ENCODE data around the gene COL18A1. TPM values are rescaled to one million over a fixed set of nuclear protein-coding genes. Genes with fewer than 3 reads are reported as not detected.

COL18A1 gene
- polyA plus RNA-seq, 1 of the 3 experiments (the other 2 are of a cell fraction): 118 TPM

GRCh38 chr21:45548711-45549491 lies 143.9 kb downstream of the COL18A1 start:
- H3K9me3 ChIP-seq: no peaks in the 10 kb centered on the region
- ChIA-PET POLR2A (no interaction called here), CTCF (interaction anchor here (3.1 kb wide), 1 partner anchor 272 kb away, joined by 14 read pairs; no protein-coding TSS in a partner anchor)
- no peaks in the 10 kb centered on the region; a peak in 1 of 4 replicates for H3K4me1 ChIP-seq (ENCODE audit: control insufficient read depth in 1 of 2, insufficient read depth in 2 of 2, low read depth in 1 of 2, low read length in 1 of 2)
- H3K79me2 ChIP-seq (ENCODE audit: insufficient read depth): no peaks in the 10 kb centered on the region
- H3K4me3 ChIP-seq (ENCODE audit: low read depth in 2 of 2, low read length in 1 of 2): no peak overlapping the region
- H3K27me3 ChIP-seq (ENCODE audit: insufficient read depth): no peaks in the 10 kb centered on the region
- H3F3A ChIP-seq (replicated peaks; ENCODE audit: insufficient read depth): no peaks in the 10 kb centered on the region
- WGBS (ENCODE audit: low lambda C conversion rate): 73% methylated on average over 9 of the region's 9 CpGs
- no peak for DNase-seq
- no peak overlapping the region for H2AFZ ChIP-seq (ENCODE audit: low read depth)
- H3K9me2 ChIP-seq: no peaks in the 10 kb centered on the region
- H4K20me1 ChIP-seq (ENCODE audit: insufficient read depth): no peaks in the 10 kb centered on the region
- no peak overlapping the region for H3K27ac ChIP-seq (ENCODE audit: low read depth in 2 of 2, low read length in 1 of 2)
- H3K4me2 ChIP-seq: no peak overlapping the region
- TF ChIP-seq GABPA (IDR thresholded peaks at IDR 0.05; ENCODE audit: low read depth): no peak
- TF ChIP-seq POLR2AphosphoS5 (IDR thresholded peaks at IDR 0.05; ENCODE audit: low read depth, low read length): no peak
- TF ChIP-seq GATA2 (CRISPR knock-in tag; IDR thresholded peaks at IDR 0.05): no peak
- TF ChIP-seq ELF1 (IDR thresholded peaks at IDR 0.05): no peak
- TF ChIP-seq, protein P1, sequence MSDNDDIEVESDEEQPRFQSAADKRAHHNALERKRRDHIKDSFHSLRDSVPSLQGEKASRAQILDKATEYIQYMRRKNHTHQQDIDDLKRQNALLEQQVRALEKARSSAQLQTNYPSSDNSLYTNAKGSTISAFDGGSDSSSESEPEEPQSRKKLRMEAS (IDR thresholded peaks at IDR 0.05; ENCODE audit: low read depth): no peak
- TF ChIP-seq, protein P2, sequence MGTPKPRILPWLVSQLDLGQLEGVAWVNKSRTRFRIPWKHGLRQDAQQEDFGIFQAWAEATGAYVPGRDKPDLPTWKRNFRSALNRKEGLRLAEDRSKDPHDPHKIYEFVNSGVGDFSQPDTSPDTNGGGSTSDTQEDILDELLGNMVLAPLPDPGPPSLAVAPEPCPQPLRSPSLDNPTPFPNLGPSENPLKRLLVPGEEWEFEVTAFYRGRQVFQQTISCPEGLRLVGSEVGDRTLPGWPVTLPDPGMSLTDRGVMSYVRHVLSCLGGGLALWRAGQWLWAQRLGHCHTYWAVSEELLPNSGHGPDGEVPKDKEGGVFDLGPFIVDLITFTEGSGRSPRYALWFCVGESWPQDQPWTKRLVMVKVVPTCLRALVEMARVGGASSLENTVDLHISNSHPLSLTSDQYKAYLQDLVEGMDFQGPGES (IDR thresholded peaks at IDR 0.05; ENCODE audit: low read depth, low read length): no peak
- no peak overlapping the region for H3K9ac ChIP-seq
- H3K36me3 ChIP-seq (replicated peaks in 1 of 2; ENCODE audit: control insufficient read depth in 1 of 2, insufficient read depth in 2 of 2, low read length in 1 of 2): no peaks in the 10 kb centered on the region

- H3K4me1 ChIP-seq (ENCODE audit: control insufficient read depth in 1 of 2, insufficient read depth in 2 of 2, low read depth in 1 of 2, low read length in 1 of 2): no peaks in the 10 kb centered on the region; a peak in 1 of 4 replicates
- H3K9ac ChIP-seq: no peak overlapping the region
- no peaks in the 10 kb centered on the region for H3K9me3 ChIP-seq
- no peaks in the 10 kb centered on the region for H3K36me3 ChIP-seq (replicated peaks in 1 of 2; ENCODE audit: control insufficient read depth in 1 of 2, insufficient read depth in 2 of 2, low read length in 1 of 2)
- WGBS (ENCODE audit: low lambda C conversion rate): 87% methylated on average over 13 of the region's 15 CpGs
- H3F3A ChIP-seq (replicated peaks; ENCODE audit: insufficient read depth): no peaks in the 10 kb centered on the region
- CTCF ChIA-PET: interaction anchor here (0.7 to 1.1 kb wide), 2 partner anchors 270 to 271 kb away, joined by 3 to 4 read pairs; no protein-coding TSS in a partner anchor
- H3K9me2 ChIP-seq: no peaks in the 10 kb centered on the region
- no peak overlapping the region for H3K4me2 ChIP-seq
- no peak overlapping the region for H3K27ac ChIP-seq (ENCODE audit: low read depth in 2 of 2, low read length in 1 of 2)
- no peaks in the 10 kb centered on the region for H3K79me2 ChIP-seq (ENCODE audit: insufficient read depth)
- DNase-seq: peak; percentile 54
- H4K20me1 ChIP-seq (ENCODE audit: insufficient read depth): no peaks in the 10 kb centered on the region
- H3K4me3 ChIP-seq (ENCODE audit: low read depth in 2 of 2, low read length in 1 of 2): no peak overlapping the region
- no peaks in the 10 kb centered on the region for H3K27me3 ChIP-seq (ENCODE audit: insufficient read depth)
- H2AFZ ChIP-seq (ENCODE audit: low read depth): no peak overlapping the region
- POLR2A ChIA-PET: no interaction called here
- no peak for TF ChIP-seq JUND (IDR thresholded peaks at IDR 0.05)
- TF ChIP-seq, protein P3, sequence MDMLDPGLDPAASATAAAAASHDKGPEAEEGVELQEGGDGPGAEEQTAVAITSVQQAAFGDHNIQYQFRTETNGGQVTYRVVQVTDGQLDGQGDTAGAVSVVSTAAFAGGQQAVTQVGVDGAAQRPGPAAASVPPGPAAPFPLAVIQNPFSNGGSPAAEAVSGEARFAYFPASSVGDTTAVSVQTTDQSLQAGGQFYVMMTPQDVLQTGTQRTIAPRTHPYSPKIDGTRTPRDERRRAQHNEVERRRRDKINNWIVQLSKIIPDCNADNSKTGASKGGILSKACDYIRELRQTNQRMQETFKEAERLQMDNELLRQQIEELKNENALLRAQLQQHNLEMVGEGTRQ (IDR thresholded peaks at IDR 0.05; ENCODE audit: borderline replicate concordance, low read depth, low read length): no peak
- no peak for TF ChIP-seq MEF2A (IDR thresholded peaks at IDR 0.05; ENCODE audit: borderline replicate concordance, low read depth)
- TF ChIP-seq YY1 (IDR thresholded peaks at IDR 0.05; ENCODE audit: low read depth): no peak
- TF ChIP-seq, protein P4, sequence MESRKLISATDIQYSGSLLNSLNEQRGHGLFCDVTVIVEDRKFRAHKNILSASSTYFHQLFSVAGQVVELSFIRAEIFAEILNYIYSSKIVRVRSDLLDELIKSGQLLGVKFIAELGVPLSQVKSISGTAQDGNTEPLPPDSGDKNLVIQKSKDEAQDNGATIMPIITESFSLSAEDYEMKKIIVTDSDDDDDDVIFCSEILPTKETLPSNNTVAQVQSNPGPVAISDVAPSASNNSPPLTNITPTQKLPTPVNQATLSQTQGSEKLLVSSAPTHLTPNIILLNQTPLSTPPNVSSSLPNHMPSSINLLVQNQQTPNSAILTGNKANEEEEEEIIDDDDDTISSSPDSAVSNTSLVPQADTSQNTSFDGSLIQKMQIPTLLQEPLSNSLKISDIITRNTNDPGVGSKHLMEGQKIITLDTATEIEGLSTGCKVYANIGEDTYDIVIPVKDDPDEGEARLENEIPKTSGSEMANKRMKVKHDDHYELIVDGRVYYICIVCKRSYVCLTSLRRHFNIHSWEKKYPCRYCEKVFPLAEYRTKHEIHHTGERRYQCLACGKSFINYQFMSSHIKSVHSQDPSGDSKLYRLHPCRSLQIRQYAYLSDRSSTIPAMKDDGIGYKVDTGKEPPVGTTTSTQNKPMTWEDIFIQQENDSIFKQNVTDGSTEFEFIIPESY (IDR thresholded peaks at IDR 0.05; ENCODE audit: borderline replicate concordance, low read depth): no peak
- TF ChIP-seq ELF1 (IDR thresholded peaks at IDR 0.05): no peak
- TF ChIP-seq FOXM1 (IDR thresholded peaks at IDR 0.05; ENCODE audit: low read depth): no peak
- no peak for TF ChIP-seq USF1 (IDR thresholded peaks at IDR 0.05; ENCODE audit: borderline replicate concordance, low read depth)
- TF ChIP-seq, protein P5, sequence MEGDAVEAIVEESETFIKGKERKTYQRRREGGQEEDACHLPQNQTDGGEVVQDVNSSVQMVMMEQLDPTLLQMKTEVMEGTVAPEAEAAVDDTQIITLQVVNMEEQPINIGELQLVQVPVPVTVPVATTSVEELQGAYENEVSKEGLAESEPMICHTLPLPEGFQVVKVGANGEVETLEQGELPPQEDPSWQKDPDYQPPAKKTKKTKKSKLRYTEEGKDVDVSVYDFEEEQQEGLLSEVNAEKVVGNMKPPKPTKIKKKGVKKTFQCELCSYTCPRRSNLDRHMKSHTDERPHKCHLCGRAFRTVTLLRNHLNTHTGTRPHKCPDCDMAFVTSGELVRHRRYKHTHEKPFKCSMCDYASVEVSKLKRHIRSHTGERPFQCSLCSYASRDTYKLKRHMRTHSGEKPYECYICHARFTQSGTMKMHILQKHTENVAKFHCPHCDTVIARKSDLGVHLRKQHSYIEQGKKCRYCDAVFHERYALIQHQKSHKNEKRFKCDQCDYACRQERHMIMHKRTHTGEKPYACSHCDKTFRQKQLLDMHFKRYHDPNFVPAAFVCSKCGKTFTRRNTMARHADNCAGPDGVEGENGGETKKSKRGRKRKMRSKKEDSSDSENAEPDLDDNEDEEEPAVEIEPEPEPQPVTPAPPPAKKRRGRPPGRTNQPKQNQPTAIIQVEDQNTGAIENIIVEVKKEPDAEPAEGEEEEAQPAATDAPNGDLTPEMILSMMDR (IDR thresholded peaks at IDR 0.05): no peak
- no peak for TF ChIP-seq NRF1 (IDR thresholded peaks at IDR 0.05; ENCODE audit: low read depth, low read length)
- no peak for TF ChIP-seq SMC3 (IDR thresholded peaks at IDR 0.05; ENCODE audit: low read depth, low read length)
- TF ChIP-seq, protein P1 (IDR thresholded peaks at IDR 0.05; ENCODE audit: low read depth): no peak
- no peak for TF ChIP-seq TAF1 (IDR thresholded peaks at IDR 0.05; ENCODE audit: borderline replicate concordance, low read depth, low read length)
- no peak for TF ChIP-seq POLR2AphosphoS5 (IDR thresholded peaks at IDR 0.05; ENCODE audit: low read depth, low read length)
- TF ChIP-seq TCF12 (IDR thresholded peaks at IDR 0.05): no peak
Observed at GRCh38 chr21:45549626-45550463, 144.9 kb downstream of the COL18A1 start.
